Activated CD8-positive, alpha-beta memory T cell treated with anti-CD3 and anti-CD28 coated beads, Interleukin-2, amount 50 U/mL, for 24 hours (primary cell): ENCODE measurements around the gene PLAAT3.
"Not testable (repeated sequence)": the region's sequence is repeated elsewhere in the genome, so short reads cannot be mapped to it uniquely, and the experiment has no call there.

ENCODE experiments used
- DNase-seq: peaks from one replicate; pipeline ENCODE4 v3.0.0-alpha.2; 2020; ENCODE audit errors: extremely low read depth

PLAAT3 gene

GRCh38 chr11:63537293-63538101 lies 76.7 kb downstream of the PLAAT3 start:
- DNase-seq: no peak

GRCh38 chr11:63536669-63537292 lies 77.5 kb downstream of the PLAAT3 start, which contains the start of gene PLAAT4:
Gene PLAAT4 (plus strand): TSS chr11:63536808. CDS start chr11:63536869, 61 bp downstream.
- DNase-seq: no peak

DNA sequence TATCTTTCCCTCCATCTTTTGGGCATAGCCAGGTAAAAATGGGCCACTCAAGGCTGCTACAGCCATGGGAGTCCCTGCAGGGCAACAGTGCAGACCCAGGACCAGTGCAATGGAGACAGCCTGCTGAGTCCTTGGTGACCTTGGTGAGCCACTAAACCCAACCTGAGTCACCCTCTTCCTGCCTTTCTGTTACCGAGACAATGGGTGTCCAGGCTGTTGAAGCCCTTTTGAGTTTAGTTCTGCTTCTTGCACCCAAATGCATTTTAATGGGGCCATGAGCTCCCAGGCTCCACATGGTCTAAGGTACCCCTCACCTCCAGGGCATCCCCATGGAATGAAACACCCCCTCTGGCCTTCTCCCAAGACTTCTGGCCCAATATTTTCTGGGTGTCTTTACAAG lies 78.5 kb downstream of the PLAAT3 start:
- DNase-seq: no peak

GRCh38 chr11:63534895-63535461 lies 79.3 kb downstream of the PLAAT3 start:
- no peak for DNase-seq

GRCh38 chr11:63534076-63534475 lies 80.2 kb downstream of the PLAAT3 start:
- DNase-seq: no peak

DNA sequence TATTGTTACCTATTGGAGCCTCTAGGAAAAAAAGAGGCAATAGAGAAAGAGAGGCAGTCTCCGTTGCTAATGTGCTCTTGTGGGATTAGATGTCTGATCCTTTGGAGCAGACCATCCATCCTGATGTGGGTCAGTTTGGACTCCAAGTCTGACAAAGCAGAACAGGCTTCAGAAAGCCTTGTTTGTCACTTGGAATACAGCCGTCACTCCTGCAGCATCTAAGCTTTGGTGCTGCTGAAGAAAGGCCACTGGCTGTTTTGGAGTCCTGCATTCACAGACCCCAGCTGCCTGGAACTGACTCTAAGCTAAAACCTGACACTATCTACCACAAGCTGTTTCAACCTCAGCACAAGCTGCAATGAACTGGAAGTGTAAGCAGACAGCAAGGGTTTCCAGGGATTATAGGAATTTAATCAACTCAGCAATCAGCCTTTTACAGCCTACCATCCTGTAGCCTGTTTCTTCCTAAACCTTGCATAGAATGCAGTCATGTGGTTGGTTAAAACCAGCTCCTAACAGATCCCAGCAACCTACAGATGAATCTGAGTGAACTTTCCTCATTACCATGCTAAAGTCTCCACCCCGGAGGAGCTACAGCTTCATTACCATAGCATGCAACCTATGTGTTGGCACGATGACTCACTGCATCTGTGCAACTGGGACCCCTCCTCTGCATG lies 81.3 kb downstream of the PLAAT3 start:
- DNase-seq: no peak

GRCh38 chr11:63532117-63532516 lies 82.1 kb downstream of the PLAAT3 start:
- no peak for DNase-seq

DNA sequence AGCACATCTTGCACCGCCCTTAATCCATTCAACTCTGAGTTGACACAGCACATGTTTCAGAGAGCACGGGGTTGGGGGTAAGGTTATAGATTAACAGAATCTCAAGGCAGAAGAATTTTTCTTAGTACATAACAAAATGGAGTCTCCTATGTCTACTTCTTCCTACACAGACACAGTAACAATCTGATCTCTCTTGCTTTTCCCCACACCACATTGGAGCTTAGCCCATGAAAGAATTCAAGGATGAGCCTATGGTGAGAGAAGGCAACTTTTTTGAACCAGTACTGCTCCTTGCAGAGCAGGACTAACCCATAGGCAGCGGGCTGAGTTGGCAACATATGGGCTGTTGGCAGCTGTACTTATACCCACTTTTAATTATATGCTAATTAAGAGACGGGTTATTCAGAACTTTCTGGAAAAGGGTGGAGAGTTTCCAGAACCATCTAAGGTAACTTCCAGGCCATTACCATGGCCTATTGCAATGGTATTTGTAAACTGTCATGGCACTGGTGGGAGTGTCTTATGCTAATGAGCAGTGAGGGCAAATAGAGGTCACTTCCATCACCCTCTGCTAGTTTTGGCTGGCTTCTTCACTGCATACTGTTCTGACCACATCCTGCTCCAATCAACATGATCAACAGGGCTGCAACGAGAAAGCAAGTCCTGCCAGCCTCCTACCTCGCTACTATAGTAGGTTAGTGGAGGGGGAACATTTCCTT lies 83.0 kb downstream of the PLAAT3 start:
- DNase-seq: not testable (repeated sequence)

DNA sequence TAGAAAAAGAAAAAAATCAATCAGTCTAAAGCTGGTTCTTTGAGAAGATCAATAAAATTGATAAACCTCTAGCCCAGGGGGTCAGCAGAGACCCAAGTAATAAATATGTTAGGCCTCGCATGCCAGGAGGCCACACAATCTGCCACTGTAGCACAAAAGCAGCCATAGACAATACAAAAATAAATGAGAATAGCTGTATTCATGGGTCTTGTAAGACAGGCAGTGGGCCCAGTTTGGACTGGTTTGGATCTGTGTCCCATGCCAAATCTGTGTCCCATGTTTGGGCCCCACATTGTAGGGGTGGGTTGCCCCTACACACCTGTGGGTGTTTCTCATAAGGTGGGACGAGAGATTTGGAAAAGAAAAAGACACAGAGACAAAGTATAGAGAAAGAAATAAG lies 84.2 kb downstream of the PLAAT3 start:
- no peak for DNase-seq

DNA sequence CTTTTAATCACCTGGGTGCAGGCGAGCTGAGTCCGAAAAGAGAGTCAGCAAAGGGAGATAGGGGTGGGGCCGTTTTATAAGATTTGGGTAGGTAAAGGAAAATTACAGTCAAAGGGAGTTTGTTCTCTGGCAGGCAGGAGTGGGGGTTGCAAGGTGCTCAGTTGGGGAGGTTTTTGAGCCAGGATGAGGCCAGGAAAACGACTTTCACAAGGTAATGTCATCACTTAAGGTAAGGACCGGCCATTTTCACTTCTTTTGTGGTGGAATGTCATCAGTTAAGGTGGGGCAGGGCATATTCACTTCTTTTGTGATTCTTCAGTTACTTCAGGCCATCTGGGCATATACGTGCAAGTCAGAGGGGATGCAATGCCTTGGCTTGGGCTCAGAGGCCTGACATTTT lies 84.9 kb downstream of the PLAAT3 start:
- DNase-seq: not testable (repeated sequence)

- not testable (repeated sequence) for DNase-seq
Measured at GRCh38 chr11:63528729-63529278, 85.4 kb downstream of the PLAAT3 start.

DNA sequence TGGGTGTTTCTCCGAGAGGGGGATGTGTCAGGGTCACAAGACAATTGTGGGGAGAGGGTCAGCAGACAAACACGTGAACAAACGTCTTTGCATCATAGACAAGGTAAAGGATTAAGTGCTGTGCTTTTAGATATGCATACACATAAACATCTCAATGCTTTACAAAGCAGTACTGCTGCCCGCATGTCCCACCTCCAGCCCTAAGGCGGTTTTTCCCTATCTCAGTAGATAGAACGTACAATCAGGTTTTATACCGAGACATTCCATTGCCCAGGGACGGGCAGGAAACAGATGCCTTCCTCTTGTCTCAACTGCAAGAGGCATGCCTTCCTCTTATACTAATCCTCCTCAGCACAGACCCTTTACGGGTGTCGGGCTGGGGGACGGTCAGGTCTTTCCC lies 86.1 kb downstream of the PLAAT3 start:
- DNase-seq: not testable (repeated sequence)

DNA sequence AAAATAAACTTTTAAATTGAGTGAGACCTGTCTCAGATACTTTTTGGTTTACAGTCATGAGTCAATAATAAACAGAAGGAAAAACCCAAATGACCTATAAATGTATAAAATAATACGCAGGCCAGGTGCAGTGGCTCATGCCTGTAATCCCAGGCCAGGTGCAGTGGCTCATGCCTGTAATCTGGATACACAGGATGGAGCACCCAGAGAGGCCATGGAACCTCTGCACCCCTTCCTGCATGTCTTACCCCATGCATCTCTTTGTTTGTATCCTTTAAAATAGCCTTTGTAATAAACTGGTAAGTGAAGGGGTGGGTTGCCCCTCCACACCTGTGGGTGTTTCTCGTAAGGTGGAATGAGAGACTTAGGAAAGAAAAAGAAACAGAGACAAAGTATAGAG lies 86.6 kb downstream of the PLAAT3 start:
- no peak for DNase-seq
